ENCODE measurements around the gene NBPF3. TPM values are rescaled to one million over a fixed set of nuclear protein-coding genes. Genes with fewer than 3 reads are reported as not detected.
"Not testable (repeated sequence)": the region's sequence is repeated elsewhere in the genome, so short reads cannot be mapped to it uniquely, and the experiment has no call there.

Gene NBPF3
- total and polyA plus RNA-seq, 4 donors = 9.7 to 16.1 (median 10.6) TPM

GRCh38 chr1:21454904-21455303 is 15.0 kb downstream of the NBPF3 start:
- WGBS (ENCODE audit: insufficient coverage) = no CpG with 5 or more reads among the region's 5 CpGs
- not testable (repeated sequence) for DNase-seq (ENCODE audit: low read depth in 4 of 6, low spot score in 6 of 6)

GRCh38 chr1:21457654-21458053 is 17.7 kb downstream of the NBPF3 start:
- H3K27me3 ChIP-seq (ENCODE audit: control insufficient read depth, insufficient read depth, low read length) = no peaks in the 10 kb centered on the region
- WGBS (ENCODE audit: insufficient coverage) = no CpG with 5 or more reads among the region's 1 CpG
- H3K27ac ChIP-seq (ENCODE audit: low read depth, low read length) = no peak overlapping the region
- H3K36me3 ChIP-seq (ENCODE audit: control insufficient read depth, insufficient read depth, low read length) = no peaks in the 10 kb centered on the region
- no peak overlapping the region for H3K4me3 ChIP-seq (ENCODE audit: low read depth, low read length)
- DNase-seq (ENCODE audit: low read depth in 4 of 6, low spot score in 6 of 6) = no peak
- no peaks in the 10 kb centered on the region for H3K4me1 ChIP-seq (ENCODE audit: control insufficient read depth, insufficient read depth, low read length)
- no peaks in the 10 kb centered on the region for H3K9me3 ChIP-seq (ENCODE audit: control insufficient read depth, insufficient read depth, low read length)

More at GRCh38 chr1:21454904-21455303, 15.0 kb downstream of the NBPF3 start:
- not testable (repeated sequence) for H3K36me3 ChIP-seq (ENCODE audit: control insufficient read depth, insufficient read depth, low read length); H3K4me1 ChIP-seq (ENCODE audit: control insufficient read depth, insufficient read depth, low read length); H3K9me3 ChIP-seq (ENCODE audit: control insufficient read depth, insufficient read depth, low read length); H3K4me3 ChIP-seq (ENCODE audit: low read depth, low read length); H3K27ac ChIP-seq (ENCODE audit: low read depth, low read length); H3K27me3 ChIP-seq (ENCODE audit: control insufficient read depth, insufficient read depth, low read length)

GRCh38 chr1:21465127-21465526 is 25.2 kb downstream of the NBPF3 start:
- H3K4me3 ChIP-seq (ENCODE audit: low read depth, low read length); H3K4me1 ChIP-seq (ENCODE audit: control insufficient read depth, insufficient read depth, low read length); H3K36me3 ChIP-seq (ENCODE audit: control insufficient read depth, insufficient read depth, low read length); H3K9me3 ChIP-seq (ENCODE audit: control insufficient read depth, insufficient read depth, low read length); H3K27me3 ChIP-seq (ENCODE audit: control insufficient read depth, insufficient read depth, low read length); H3K27ac ChIP-seq (ENCODE audit: low read depth, low read length); DNase-seq (ENCODE audit: low read depth in 4 of 6, low spot score in 6 of 6): not testable (repeated sequence)

- H3K36me3 ChIP-seq (ENCODE audit: control insufficient read depth, insufficient read depth, low read length); H3K4me1 ChIP-seq (ENCODE audit: control insufficient read depth, insufficient read depth, low read length); DNase-seq (ENCODE audit: low read depth in 4 of 6, low spot score in 6 of 6); H3K27me3 ChIP-seq (ENCODE audit: control insufficient read depth, insufficient read depth, low read length); H3K27ac ChIP-seq (ENCODE audit: low read depth, low read length); H3K4me3 ChIP-seq (ENCODE audit: low read depth, low read length); H3K9me3 ChIP-seq (ENCODE audit: control insufficient read depth, insufficient read depth, low read length): not testable (repeated sequence)
- WGBS (ENCODE audit: insufficient coverage) = 85% methylated on average over 4 of the region's 4 CpGs
Observed at GRCh38 chr1:21467946-21468345, 28.0 kb downstream of the NBPF3 start.

GRCh38 chr1:21468599-21468998 is 28.7 kb downstream of the NBPF3 start:
- peaks cover 6% of the 10 kb centered on the region for H3K36me3 ChIP-seq (ENCODE audit: control insufficient read depth, insufficient read depth, low read length)
- DNase-seq (ENCODE audit: low read depth in 4 of 6, low spot score in 6 of 6) = peak in 2 of 6 donors; percentile 1 to 17
- WGBS (ENCODE audit: insufficient coverage) = 36% methylated on average over 8 of the region's 10 CpGs

GRCh38 chr1:21469581-21469980 is 29.6 kb downstream of the NBPF3 start:
- Histone ChIP-seq H3K27ac (ENCODE audit: low read depth, low read length) (no peak overlapping the region), H3K36me3 (ENCODE audit: control insufficient read depth, insufficient read depth, low read length) (peaks cover 6% of the 10 kb centered on the region), H3K4me1 (ENCODE audit: control insufficient read depth, insufficient read depth, low read length) (no peaks in the 10 kb centered on the region), H3K27me3 (ENCODE audit: control insufficient read depth, insufficient read depth, low read length) (no peaks in the 10 kb centered on the region), H3K4me3 (ENCODE audit: low read depth, low read length) (no peak overlapping the region), H3K9me3 (ENCODE audit: control insufficient read depth, insufficient read depth, low read length) (no peaks in the 10 kb centered on the region)
- WGBS (ENCODE audit: insufficient coverage) = 95% methylated on average over 9 of the region's 9 CpGs
- DNase-seq (ENCODE audit: low read depth in 4 of 6, low spot score in 6 of 6) = no peak

More at GRCh38 chr1:21468599-21468998, 28.7 kb downstream of the NBPF3 start:
- H3K4me1 ChIP-seq (ENCODE audit: control insufficient read depth, insufficient read depth, low read length) = no peaks in the 10 kb centered on the region
- no peaks in the 10 kb centered on the region for H3K27me3 ChIP-seq (ENCODE audit: control insufficient read depth, insufficient read depth, low read length)
- H3K9me3 ChIP-seq (ENCODE audit: control insufficient read depth, insufficient read depth, low read length) = no peaks in the 10 kb centered on the region
- H3K27ac ChIP-seq (ENCODE audit: low read depth, low read length) = no peak overlapping the region
- no peak overlapping the region for H3K4me3 ChIP-seq (ENCODE audit: low read depth, low read length)

GRCh38 chr1:21472861-21473260 is 32.9 kb downstream of the NBPF3 start:
- Histone ChIP-seq H3K27ac (ENCODE audit: low read depth, low read length) (no peak overlapping the region), H3K4me3 (ENCODE audit: low read depth, low read length) (no peak overlapping the region), H3K9me3 (ENCODE audit: control insufficient read depth, insufficient read depth, low read length) (no peaks in the 10 kb centered on the region), H3K36me3 (ENCODE audit: control insufficient read depth, insufficient read depth, low read length) (peaks cover 6% of the 10 kb centered on the region), H3K27me3 (ENCODE audit: control insufficient read depth, insufficient read depth, low read length) (no peaks in the 10 kb centered on the region), H3K4me1 (ENCODE audit: control insufficient read depth, insufficient read depth, low read length) (no peaks in the 10 kb centered on the region)
- 92% methylated on average over 4 of the region's 5 CpGs for WGBS (ENCODE audit: insufficient coverage)
- DNase-seq (ENCODE audit: low read depth in 4 of 6, low spot score in 6 of 6) = no peak

- 98% methylated on average over 6 of the region's 6 CpGs for WGBS (ENCODE audit: insufficient coverage)
- H3K4me1 ChIP-seq (ENCODE audit: control insufficient read depth, insufficient read depth, low read length) = no peaks in the 10 kb centered on the region
- DNase-seq (ENCODE audit: low read depth in 4 of 6, low spot score in 6 of 6) = no peak
- peaks cover 4% of the 10 kb centered on the region for H3K36me3 ChIP-seq (ENCODE audit: control insufficient read depth, insufficient read depth, low read length)
- H3K27ac ChIP-seq (ENCODE audit: low read depth, low read length) = no peak overlapping the region
- no peaks in the 10 kb centered on the region for H3K9me3 ChIP-seq (ENCODE audit: control insufficient read depth, insufficient read depth, low read length)
- H3K27me3 ChIP-seq (ENCODE audit: control insufficient read depth, insufficient read depth, low read length) = no peaks in the 10 kb centered on the region
- H3K4me3 ChIP-seq (ENCODE audit: low read depth, low read length) = no peak overlapping the region
Observed at GRCh38 chr1:21478356-21478755, 38.4 kb downstream of the NBPF3 start.

GRCh38 chr1:21483881-21484280 is 43.9 kb downstream of the NBPF3 start:
- H3K27me3 ChIP-seq (ENCODE audit: control insufficient read depth, insufficient read depth, low read length); H3K9me3 ChIP-seq (ENCODE audit: control insufficient read depth, insufficient read depth, low read length); H3K4me3 ChIP-seq (ENCODE audit: low read depth, low read length); H3K36me3 ChIP-seq (ENCODE audit: control insufficient read depth, insufficient read depth, low read length); H3K4me1 ChIP-seq (ENCODE audit: control insufficient read depth, insufficient read depth, low read length); DNase-seq (ENCODE audit: low read depth in 4 of 6, low spot score in 6 of 6); H3K27ac ChIP-seq (ENCODE audit: low read depth, low read length): not testable (repeated sequence)
- WGBS (ENCODE audit: insufficient coverage) = no CpG with 5 or more reads among the region's 4 CpGs

- DNase-seq (ENCODE audit: low read depth in 4 of 6, low spot score in 6 of 6) = no peak
- no peaks in the 10 kb centered on the region for H3K27me3 ChIP-seq (ENCODE audit: control insufficient read depth, insufficient read depth, low read length)
- H3K27ac ChIP-seq (ENCODE audit: low read depth, low read length) = no peak overlapping the region
- WGBS (ENCODE audit: insufficient coverage) = 95% methylated on average over 11 of the region's 11 CpGs
- H3K9me3 ChIP-seq (ENCODE audit: control insufficient read depth, insufficient read depth, low read length) = no peaks in the 10 kb centered on the region
- peaks cover 3% of the 10 kb centered on the region for H3K4me1 ChIP-seq (ENCODE audit: control insufficient read depth, insufficient read depth, low read length)
- no peak overlapping the region for H3K4me3 ChIP-seq (ENCODE audit: low read depth, low read length)
- H3K36me3 ChIP-seq (ENCODE audit: control insufficient read depth, insufficient read depth, low read length) = no peaks in the 10 kb centered on the region
Observed at GRCh38 chr1:21489146-21489545, 49.2 kb downstream of the NBPF3 start.

Measured in spinal cord (tissue), 10 donors.